ENCODE results near the gene FNBP1.
A peak's percentile ranks its signal among the peaks of the same experiment; 100 is the strongest.
"Not testable (repeated sequence)": the region's sequence is repeated elsewhere in the genome, so short reads cannot be mapped to it uniquely, and the experiment has no call there.

Gene FNBP1

DNA sequence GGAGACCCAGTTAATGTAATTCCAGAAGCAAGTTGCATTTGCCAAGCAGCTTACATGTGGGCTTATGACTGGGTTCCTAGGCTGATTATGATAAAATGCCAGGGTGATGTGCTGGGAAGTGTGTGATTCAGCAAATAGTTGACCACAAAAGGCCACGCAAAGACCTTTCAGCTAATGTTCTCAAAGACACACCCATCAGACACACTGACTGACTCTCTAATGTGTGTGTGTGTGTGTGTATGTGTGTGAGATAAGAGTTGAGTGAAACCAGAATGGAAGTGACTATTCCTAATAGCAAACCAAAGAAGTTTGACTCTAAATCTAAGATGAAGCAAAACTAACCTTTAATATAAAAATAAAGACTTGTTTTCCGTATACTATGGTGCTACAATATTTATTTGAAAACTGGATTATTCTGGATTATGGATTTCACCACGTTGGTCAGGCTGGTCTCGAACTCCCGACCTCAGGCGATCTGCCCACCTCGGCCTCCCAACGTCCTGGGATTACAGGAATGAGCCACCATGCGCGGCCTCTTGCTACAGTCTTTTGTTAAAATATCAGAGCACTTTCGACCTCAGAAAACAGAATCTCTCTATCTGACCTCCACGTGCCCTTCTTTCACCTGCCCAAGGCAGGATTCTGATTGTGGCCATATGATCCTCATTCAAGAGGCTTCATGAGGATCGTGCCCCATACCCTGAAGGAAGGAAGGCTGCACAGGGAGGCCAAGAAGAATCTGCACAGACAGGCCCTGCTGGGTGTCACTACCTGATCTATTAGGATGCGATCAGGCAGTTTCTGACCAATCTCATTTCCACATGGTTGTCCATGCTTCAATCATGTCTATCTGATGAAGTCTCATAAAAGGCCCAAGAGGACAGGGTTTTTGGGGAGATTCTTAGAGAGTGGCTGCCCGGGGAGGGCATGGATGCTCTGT lies 132.1 kb downstream of the FNBP1 start:
- DNase-seq: no peak

DNA sequence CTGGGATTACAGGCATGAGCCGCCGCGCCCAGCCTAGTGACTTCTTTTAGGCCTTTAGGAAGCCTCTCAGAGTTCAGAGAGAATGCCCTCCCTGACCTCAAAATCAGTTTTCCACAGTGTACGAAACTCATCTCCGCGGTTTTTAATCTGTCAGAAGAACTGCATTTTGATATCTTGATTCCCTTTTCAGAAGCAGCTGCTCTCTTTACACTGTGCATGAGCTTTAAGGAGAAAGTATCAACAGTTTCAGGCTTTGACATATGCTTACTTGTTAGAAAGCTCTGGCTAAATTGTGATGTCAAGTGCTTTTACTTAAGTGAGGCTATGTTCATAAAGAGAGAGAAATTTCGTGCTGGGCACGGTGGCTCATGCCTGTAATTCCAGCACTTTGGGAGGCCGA lies 133.1 kb downstream of the FNBP1 start:
- DNase-seq: no peak

DNA sequence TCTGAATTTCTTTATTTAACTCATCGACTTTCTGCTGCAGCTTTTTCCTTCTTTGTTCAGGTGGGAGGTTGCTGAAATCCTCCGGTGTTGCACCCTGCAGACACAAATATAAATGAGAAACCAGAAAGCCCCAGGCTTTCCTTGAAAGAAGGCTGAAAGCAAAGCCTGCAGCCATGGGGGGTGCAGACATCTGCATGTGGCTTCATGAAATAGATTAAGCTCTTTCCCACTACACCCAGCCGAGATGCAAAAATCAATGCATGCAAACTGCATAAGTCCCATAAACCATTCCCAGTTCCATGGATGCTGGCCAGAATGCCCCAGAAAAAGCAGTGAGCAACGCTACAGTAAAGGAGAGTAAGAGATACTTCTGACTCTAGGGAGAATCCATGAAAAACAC lies 134.1 kb downstream of the FNBP1 start:
- no peak for DNase-seq

DNA sequence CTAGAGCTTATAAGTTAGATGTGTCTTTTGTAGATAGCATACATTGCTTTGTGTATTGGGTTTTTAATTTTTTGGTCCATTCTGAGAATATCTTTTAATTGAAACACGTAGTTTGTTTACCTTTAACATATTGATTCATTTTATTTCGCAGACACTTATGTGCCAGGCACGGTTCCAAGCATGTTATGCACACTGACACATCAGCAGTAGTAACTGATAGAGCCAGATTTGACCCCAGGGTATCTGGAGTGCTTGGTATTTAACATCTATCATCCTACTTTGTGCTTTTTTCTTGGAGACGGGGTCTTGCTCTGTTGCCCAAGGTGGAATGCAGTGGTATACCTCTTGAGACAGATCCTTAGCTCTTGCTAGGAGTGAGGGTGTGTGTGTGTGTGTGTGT lies 135.8 kb downstream of the FNBP1 start:
- DNase-seq: no peak

DNA sequence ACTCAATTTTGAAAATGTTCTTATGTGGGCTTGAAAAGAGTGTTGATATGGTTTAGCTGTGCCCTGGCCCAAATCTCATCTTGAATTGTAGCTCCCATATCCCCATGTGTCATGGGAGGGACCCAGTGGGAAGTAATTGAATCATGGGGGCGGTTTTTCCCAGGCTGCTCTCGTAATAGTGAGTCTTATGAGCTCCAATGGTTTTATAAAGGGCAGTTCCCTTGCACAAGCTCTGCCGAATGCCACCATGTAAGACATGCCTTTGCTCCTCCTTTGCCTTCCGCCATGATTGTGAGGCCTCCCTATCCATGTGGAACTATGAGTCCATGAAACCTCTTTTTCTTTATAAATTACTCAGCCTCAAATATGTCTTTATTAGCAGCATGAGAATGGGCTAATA lies 136.7 kb downstream of the FNBP1 start:
- no peak for DNase-seq

DNA sequence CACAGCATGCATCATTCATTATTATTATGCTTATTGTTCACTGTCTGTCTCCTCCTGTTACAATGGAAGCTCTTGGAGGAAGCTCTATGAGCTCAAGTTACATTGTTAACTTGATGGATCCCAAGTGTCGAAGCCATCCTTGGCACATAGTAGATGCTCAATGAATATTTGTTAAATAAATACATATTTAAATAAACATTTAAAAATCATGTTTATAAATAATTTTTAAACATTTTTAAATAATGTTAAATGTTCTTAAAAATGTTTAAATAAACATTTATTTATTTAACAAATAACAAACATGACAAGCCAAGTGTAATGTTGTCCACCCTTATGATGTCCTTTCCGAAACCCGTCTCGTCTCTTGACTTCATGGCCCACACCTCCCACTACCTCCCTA lies 138.3 kb downstream of the FNBP1 start:
- DNase-seq: no peak

DNA sequence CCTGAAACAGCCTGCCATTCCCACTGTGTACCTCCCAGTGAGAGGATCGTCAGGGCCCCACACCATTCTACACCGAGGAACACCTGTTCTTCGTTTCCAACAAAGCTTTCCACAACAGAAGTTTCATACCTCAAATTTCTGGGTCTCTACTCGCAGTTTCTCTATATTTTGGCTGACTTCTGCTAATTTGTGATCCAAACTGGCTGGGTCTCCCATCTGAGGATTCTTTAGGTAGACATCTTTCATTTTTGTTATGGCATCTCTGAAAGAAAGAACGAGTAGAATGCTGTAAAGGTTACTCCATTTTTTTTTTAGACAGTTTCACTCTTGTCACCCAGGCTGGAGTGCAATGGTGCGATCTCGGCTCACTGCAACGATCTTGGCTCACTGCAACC lies 140.3 kb downstream of the FNBP1 start:
- DNase-seq: no peak

DNA sequence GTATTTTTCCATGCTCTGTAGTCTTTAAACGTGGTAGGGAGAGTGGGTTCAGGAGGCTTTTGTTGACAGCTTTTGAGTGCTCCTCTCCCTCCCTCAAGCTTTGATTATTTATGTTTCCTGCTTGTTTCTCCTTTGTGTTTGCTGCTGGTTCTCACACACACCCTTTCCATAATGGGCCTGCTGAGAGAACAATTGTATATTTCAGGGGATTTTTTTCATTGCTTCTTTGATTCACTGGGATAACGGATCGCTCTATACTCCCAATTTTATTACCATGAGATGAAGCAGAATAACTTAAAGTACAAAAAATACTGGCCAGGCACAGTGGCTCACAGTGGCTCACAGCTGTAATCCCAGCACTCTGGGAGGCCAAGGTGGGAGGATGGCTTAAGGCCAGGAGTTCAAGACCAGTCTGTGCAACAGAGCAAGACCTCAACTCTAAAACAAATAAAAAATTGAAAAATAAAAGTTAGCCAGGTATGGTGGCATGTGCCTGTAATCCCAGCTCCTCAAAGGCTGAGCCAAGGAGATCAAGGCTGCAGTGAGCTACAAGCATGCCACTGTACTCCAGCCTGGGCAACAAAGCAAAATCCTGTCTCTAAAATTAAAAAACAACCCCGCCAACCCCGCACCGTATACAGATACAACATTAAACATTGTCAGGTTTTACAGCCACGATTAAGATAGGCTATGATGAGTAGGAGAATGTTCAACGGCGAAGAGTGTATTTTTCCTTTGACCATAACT lies 140.8 kb downstream of the FNBP1 start:
- DNase-seq: no peak

DNA sequence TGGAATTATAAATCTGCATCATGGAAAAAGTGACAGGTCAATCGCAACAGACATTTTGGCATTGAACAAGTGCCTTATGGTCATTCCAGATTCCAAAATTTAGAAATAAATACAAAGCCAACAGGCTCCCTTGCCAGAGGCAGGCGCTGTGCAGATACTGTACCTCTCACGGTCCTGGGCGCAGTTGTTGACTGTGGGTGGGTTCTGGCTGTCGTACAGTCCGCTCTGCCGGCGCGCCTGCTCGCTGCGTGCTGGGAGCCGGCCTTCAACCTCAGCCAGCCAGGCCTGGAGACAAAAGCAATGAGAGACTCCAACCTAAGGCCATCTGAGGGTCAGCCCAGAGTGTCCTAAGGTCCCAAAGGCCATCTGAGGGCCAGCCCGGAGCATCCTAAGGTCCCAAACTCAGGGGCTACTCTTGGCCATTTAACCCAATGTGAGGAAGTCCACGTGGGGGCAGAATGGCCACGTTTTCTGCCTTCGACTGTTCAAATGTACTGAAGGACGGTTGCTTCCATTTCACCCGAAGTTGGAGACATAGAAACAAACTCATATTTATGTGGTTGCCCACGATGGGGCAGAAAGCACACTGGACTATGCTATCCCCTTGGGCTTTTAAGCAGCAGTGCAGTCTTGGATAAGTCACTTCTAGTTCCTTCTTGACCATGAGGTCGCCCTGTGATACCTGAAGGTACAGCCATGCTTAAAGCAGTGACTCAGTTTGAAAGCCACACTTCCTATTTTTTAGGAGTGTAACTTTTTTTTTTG lies 142.5 kb downstream of the FNBP1 start:
- DNase-seq: no peak

DNA sequence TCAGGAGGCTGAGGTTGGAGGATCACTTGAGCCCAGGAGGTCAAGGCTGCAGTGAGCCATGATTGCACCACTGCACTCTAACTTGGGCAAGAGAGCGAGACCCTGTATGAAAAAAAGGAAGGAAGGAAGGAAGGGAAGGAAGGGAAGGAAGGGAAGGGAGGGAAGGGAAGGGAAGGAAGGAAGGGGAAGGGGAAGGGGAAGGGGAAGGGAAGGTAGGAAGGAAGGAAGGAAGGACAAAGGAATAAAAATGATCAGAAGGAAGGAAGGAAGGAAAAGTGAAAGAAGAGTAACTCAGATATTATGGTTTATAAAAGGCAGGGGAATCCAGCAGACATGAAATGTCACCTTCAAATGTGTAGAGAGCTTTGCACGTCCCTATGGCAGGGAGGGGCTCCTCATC lies 143.4 kb downstream of the FNBP1 start:
- DNase-seq: no peak

DNA sequence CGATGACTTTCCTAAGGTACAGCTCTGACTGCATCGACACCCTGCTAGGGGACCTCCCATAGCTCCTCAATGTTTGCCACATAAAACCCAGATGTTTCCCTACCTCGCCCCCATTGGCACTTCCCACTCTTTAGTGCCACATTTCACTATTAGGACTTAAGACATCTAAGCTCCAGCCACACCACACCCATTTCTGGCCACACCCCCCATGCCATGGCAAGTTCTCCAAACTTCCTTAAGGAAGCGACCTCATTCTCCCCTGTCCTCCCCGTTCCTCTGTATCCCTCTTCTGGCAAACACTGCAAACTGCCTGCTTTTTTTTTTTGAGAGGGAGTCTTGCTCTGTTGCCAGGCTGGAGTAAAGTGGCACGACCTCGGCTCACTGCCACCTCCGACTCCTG lies 144.8 kb downstream of the FNBP1 start:
- DNase-seq: no peak

DNA sequence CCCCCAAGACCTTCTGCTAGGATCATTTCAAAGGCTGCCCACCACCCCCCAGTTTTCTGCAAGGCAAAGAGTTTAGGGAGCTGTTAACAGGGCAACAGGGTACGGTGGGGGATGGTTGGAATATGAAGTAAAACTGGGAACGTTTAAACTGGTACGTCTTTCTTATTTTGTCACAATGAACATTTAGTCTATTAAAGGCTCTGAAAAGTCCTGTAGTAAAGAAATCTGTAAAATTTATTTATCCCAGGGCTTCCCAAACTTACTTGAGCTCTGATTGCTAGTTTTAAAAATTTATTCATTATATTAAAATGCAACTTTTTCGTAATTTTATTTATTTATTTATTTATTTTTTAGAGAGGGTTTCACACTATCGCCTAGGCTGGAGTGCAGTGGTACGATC lies 145.7 kb downstream of the FNBP1 start:
- DNase-seq: no peak

DNA sequence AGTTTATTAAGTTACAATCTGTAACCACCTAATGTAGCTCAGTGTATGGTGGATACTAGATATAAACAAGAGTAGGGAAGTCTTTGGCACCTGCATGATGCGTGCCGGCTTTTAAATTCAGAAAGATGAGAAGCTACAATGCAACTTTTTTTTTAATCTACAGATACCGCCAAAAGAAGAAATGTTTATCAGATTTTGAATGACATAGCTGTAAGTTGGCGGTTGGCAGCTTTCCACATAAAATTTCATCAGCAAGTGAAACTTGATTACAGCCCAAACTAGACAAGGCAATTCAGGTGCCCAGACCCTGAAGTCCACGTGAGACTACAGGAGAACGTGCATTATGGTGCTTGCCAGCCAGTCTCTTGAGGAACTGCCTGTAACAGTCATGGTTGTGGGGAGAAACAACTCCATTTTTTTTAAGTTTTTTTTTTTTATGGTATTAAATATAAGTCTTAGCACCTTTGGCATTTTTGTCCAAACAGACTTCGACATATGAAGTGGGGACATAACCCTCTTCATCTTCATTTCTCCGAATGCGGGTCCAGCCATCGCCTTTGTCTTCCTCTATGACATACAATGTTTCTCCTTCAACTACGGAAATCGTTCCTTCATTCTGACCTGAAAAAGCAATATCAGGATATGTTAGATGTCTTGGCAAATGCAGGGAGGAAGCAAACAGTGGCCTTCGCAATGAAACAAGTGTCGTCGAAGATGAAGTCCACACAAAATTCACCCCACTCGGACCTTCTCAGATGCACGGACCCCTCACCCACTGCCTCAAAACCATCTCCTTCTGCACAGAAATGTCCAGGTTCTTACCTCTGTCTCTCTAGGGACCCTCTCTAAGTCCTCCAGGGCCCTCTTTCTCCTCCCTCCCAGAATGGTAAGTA lies 147.4 kb downstream of the FNBP1 start:
- DNase-seq: no peak

DNA sequence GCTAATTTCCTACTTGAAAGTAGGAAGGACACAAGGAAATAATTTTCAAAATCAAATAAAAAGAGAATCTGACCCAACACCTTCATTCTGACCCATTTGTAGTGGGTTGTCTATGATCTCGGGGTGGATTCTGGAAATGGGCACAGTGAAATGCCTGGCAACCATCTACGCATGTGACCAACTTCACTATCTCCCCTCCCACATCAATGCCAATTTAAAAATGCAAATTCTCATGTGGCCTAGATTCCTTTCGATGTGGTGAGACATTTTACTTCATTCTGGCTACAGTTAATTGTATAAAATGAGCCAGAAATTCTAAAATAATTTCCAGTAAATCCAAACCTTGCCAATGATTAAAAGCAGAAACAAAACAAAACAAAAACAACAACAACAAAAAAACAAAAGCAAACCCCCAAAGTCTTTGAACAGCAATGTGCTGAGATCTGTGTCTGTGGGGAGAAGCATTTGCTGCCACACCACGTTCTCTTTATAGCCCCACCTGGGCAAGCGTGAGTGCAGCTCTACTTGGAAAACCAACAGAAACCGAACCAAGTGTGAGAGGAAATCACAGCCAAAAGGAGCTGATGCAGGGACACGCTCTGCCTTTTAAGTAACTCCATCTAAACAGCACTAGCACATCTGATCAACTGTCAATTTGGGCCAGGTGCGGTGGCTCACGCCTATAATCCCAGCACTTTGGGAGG lies 148.7 kb downstream of the FNBP1 start:
- no peak for DNase-seq

DNA sequence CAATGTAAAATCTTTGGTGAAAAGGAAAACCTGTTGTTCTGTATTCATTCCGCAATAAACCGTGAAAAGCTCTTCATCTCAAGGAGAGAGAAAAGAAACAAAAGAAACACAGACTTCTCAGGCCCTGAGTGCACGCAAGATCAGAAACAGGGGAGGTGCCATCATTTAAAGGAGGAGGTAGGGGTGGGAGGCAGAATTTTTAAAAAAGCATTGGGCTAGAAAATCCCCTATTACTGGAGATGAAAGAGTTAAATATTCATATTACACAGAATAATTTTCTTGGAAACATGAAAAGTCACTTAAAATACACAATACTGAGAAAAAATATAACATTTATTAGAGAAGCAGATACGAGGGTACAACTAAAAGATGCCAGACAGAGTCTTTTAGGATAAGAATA lies 151.4 kb downstream of the FNBP1 start:
- no peak for DNase-seq

DNA sequence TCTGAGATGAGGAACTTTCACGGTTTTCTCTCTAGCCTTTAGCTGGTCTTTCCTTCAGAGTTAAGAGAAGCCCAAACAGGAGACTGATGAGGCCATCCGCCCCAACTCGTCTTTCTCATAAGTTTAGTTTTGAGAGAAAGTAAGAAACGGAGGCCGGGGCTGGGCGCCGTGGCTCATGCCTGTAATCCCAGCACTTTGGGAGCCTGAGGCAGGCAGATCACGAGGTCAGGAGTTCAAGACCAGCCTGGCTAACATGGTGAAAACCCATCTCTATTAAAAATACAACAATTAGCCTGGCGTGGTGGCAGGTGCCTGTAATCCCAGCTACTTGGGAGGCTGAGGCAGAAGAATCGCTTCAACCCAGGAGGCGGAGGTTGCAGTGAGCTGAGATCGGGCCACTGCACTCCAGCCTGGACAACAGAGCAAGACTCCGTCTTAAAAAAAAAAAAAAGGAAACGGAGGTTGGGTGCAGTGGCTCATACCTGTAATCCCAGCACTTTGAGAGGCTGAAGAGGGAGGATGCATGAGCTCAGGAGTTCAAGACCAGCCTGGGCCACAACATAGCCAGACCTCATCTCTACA lies 152.2 kb downstream of the FNBP1 start:
- DNase-seq: not testable (repeated sequence)

DNA sequence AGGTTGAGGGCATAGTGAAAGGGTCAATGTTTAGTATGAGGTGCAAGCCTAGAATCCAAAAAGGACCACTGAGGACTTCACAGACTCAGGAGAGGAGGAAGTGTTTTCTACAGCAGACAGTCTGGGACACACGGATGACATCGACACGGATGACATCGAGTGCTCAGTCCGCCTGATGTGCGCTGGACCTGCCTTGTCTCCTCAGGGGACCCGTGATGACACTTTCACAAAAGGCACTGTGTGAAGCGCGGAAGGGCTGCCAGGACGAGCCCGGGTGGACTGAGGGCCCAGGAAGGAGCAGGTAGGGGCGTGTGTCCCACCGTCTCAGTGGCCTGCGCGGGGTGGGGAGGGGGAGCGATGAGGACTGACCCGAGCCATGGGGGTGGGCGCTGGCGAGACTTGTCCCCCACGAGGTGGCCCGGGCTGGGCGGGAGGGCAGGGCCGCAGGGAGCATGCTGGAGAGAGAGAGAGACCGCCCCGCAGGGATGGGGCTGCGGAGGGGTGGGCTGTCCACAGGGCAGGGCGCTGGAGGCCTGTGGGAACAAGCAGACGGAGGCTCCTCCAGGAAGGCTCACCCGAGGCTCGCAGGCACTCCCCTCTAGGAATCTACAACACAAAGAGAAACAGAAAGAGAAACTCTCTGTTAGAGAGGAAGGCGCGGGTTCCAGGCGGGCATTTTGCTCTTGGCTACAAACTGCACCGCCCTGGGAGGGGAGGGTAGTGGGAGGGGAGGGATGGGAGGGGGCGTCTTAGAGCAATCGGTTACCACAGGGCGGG lies 152.9 kb downstream of the FNBP1 start:
- DNase-seq: peak; percentile 73 to 79

DNA sequence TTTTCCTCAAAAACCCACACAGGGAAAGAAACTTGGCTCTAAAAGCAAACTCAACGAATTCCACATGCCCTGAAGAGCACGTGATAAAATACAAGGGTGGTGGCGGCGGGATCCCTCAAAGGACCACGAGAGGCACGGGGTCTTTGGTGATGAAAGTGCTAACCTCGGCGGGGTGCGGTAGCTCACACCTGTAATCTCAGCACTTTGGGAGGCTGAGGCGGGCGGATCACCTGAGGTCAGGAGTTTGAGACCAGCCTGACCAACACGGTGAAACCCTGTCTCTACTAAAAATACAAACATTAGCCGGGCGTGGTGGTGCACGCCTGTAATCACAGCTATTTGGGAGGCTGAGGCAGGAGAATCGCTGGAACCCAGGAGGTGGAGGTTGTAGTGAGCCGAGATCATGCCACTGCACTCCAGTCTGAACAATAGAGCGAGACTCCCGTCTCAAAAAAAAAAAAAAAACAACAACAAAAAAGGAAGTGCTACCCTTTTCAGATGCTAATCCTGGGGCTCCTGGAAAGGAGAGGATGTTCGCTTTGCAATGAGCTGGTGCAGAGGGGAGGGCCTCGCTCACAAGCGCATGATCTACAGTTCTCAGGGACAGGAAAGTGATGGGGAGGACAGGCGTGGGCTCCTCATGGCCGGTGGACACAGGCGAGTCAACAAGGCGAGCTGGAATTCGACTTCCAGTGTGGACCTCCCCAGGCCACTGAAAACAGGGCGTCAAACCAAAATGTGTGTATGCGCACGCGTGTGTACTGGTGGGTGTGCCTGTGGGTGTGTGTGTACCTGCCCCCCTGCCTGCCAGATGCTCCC lies 153.7 kb downstream of the FNBP1 start:
- DNase-seq: peak in 1 of 2 experiments; percentile 17

DNA sequence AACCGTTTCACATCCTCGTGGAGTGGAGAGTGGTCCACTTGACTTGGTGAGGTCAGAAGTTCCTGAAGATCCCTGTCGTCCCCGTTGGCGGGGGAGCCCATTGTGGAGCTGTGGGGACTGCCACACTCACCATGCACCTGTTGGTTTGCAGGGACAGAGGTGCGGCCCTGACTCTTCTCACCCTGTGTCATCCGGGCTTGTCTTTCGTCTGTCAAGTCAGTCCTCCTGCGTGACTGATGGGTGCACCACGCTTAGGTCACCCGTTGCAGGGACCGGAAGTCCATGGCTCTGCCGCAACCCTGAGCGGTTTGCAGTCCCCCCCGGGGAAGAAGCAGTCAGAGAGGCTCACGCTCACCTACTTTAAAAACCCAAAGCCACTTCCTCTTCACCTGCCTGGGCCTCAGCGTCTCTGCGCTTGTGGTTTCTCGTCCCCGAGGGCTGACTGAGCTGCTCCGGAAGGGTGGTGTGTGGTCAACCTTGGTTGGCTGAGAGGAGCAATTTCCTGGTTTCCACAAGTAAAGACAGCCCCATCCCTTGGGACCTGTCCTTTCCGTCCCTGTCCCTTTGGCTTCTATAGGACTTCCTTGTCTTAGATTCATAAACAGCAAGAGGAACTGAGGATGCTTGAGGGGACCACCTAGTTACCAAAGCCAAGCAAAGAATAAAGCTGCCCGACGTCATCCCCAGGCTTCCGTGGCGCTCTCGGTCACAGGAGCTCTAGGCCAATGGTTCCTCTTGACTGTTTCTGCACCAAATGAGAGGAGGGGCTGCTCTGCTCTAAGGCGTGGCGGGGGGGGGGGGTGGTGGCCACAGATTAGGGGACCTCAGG lies 154.5 kb downstream of the FNBP1 start:
- peak; percentile 81 to 83 for DNase-seq
